GM13976 (cell line): ENCODE measurements around the gene LIN7A.

Experiments used
- DNase-seq: peaks from one replicate; pipeline ENCODE4 v3.0.0; 2012; ENCODE audit warnings: low spot score
- in situ Hi-C: fragments of 300-500 bp; cut with MboI; formaldehyde crosslinking; loops from one replicate; pipeline ENCODE4 v1.12.0; 2022; ENCODE audit warnings: low sequenced_read_pairs, mixed read lengths, inconsistent platforms; ENCODE audit not compliant: unreplicated experiment
- TF ChIP-seq, protein P1 (sequence below): IDR thresholded peaks from 2 replicates; pipeline ENCODE4 v1.5.1; 2012; ENCODE audit warnings: borderline replicate concordance, mild to moderate bottlenecking; ENCODE audit not compliant: insufficient read depth; ENCODE audit errors: extremely low read depth, missing control alignments, control extremely low read depth

LIN7A gene

DNA sequence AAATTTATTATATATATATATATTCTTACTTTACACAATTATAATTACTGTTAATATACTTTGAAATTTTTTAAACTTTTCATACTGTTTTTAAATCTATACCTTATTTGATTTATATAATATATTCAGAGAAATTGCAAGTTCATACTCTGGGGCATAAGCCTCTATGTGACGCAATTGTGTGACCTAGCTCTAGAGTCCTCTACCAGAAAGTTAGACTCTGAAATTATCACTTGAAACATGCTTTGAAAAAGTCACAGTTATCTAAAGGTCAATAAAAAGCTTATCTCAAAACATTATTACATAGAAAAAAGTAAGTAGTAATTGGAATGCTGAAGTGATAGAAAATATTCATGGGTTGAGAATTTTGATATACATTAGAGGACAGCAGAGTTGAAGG, 93.8 kb downstream of the LIN7A start:
- in situ Hi-C loops = no loop called here
- DNase-seq = no peak
- TF ChIP-seq, protein P1, sequence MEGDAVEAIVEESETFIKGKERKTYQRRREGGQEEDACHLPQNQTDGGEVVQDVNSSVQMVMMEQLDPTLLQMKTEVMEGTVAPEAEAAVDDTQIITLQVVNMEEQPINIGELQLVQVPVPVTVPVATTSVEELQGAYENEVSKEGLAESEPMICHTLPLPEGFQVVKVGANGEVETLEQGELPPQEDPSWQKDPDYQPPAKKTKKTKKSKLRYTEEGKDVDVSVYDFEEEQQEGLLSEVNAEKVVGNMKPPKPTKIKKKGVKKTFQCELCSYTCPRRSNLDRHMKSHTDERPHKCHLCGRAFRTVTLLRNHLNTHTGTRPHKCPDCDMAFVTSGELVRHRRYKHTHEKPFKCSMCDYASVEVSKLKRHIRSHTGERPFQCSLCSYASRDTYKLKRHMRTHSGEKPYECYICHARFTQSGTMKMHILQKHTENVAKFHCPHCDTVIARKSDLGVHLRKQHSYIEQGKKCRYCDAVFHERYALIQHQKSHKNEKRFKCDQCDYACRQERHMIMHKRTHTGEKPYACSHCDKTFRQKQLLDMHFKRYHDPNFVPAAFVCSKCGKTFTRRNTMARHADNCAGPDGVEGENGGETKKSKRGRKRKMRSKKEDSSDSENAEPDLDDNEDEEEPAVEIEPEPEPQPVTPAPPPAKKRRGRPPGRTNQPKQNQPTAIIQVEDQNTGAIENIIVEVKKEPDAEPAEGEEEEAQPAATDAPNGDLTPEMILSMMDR = no peak

DNA sequence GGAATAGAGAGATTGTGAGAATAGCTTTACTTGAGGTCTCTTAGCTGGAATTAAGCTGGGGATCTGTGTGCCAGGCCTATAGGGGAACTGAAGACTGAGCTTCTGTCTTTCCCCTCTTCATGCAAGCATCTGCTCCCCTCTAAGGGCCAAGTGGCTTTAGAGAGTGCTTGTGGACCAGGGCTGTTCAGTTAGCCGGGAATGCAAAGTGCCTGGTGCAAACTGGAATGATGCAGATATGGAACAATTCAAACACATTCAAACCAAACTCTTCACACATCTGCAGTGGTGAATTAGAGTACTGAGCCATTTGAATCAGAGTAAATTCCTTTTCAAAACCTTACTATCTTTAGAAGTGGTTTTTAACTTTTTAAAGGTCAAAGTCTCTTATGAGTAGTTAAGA, 99.0 kb downstream of the LIN7A start:
- TF ChIP-seq, protein P1 = no peak
- in situ Hi-C loops = no loop called here
- no peak for DNase-seq

DNA sequence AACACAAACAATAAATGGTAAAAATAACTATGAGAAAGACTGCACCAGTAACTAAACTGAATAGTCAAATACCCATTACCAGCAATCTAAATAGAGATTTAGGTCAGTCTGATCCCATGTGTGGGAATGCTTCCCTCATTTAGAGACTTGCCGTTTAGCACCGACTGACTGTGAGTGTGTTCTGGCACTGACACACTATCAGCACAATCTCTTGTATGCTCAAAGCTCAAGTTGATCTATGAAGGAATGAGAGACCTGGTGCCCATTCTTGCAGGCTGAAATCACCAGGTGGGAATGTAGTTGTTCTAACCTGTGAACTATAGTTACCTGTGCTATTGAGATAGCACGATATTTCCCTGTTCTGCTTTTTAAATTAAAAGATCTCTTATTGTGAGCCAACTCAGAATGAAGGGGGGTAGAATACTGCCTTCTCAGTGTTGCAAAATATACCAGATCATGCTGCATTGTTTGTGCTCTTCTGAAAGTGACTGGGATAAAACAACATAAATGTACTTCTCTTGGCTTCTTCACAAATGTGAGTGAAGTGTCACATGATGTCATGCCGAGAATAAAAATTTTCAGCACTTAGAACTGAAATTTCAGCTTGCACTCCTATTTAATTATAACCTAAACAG, 99.6 kb downstream of the LIN7A start:
- TF ChIP-seq, protein P1 = no peak
- no peak for DNase-seq
- in situ Hi-C loops = no loop called here

DNA sequence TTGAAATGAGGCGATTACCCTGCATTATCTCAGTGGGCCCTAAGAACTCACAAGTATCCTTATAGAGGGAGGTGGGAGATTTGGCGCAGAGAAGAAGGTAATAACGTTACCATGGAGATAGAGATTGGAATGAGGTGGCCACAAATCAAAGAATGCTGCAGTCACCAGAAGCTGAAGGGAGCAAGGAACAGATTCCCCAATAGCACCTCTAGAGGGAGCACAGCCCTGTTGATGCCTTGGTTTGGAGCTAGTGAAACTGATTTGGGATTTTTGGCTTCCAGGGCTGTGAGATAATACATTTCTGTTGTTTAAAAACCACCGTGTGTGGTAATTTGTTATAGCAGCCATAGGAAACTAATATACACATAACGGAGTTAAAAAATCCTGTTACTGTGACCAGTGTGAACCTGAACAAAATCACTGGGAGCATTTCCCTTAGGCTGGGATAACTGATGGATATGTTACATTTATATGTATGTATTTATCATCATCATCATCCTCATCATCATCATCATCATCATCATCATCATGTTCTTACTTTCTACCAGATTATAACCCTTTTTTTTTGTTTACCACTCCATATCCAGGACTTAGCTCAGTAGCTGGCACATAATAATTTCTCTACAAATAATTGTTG, 100.3 kb downstream of the LIN7A start:
- in situ Hi-C loops = no loop called here
- TF ChIP-seq, protein P1 = peak; percentile 72
- DNase-seq = no peak

DNA sequence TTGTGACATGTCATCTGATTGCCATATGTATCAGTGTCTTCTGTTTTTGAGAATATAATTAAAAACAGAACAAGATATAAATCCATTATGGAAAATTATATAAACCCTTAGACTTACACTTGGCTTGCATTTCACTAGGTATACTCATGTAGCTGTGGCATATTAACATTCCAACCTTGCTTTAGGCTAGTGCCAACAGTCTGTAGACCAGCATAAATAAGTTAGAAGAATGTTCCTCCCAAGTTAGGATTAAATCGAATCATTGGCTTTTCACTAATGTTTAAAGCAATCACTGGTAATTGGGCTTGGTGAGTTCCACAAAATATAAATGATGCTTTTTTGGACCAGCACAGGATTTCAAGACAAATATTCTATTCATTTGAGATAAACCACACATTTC, 103.0 kb downstream of the LIN7A start:
- in situ Hi-C loops = no loop called here
- DNase-seq = no peak
- TF ChIP-seq, protein P1 = no peak

DNA sequence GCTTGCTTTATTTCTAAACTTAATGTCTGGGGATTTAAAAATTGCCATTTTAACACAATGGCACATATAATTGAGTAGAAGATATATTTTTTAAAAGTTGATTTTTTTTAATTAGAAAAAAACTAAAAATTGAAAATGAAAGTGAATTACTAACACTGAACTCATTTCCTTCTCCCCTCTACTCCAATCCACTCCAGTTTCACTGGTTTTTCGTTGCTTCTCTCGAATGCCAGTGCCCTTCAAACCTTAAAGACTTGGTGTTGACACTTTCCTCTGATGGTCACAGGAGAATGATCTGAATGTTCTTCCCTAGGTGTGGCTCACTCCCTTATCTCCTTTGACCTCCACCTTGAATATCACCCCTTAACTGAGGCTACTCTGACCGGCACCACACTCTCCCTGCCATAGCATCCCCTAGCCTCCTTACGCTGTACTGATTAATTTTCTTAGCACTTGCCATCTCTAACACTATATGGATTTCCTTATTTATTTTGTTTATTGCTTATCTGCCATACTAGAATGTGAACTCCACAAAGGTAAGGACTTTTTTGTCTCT, 107.1 kb downstream of the LIN7A start:
- in situ Hi-C loops = no loop called here
- no peak for DNase-seq
- TF ChIP-seq, protein P1 = no peak
